Aorta (tissue), 5 donors: ENCODE results near the gene MVB12B. TPM values are rescaled to one million over a fixed set of nuclear protein-coding genes. Genes with fewer than 3 reads are reported as not detected.
"Not testable (repeated sequence)": the region's sequence is repeated elsewhere in the genome, so short reads cannot be mapped to it uniquely, and the experiment has no call there.

Source experiments
- ATAC-seq: fragments of 200-7000 bp; cut with Tn5 transposase; one replicate; pipeline ENCODE4 v1.9.1; 2022; ENCODE audit warnings: moderate library complexity; ENCODE audit not compliant: low FRiP score
- DNase-seq, 2 donors: peaks; one replicate each; pipeline ENCODE4 v3.0.0-alpha.2; 2020
- H3K27ac ChIP-seq, 2 donors: one replicate each; pipeline ENCODE4 v1.5.1; 2013; ENCODE audit warnings: low read length in 2 of 2, mild to moderate bottlenecking in 2 of 2, moderate library complexity in 2 of 2, control low read depth in 1 of 2, inconsistent platforms in 1 of 2, low read depth in 1 of 2
- H3K27me3 ChIP-seq, 2 donors: one replicate each; pipeline ENCODE4 v1.6.1; 2013; ENCODE audit warnings: control low read depth in 1 of 2, low read length in 1 of 2, mild to moderate bottlenecking in 1 of 2, moderate library complexity in 1 of 2; ENCODE audit not compliant: insufficient read depth in 2 of 2, control insufficient read depth in 1 of 2
- H3K36me3 ChIP-seq, 2 donors: one replicate each; pipeline ENCODE4 v1.6.1; 2013; ENCODE audit warnings: control low read depth in 1 of 2, low read length in 1 of 2, mild to moderate bottlenecking in 1 of 2; ENCODE audit not compliant: insufficient read depth in 2 of 2, control insufficient read depth in 1 of 2
- H3K4me1 ChIP-seq, 2 donors: one replicate each; pipeline ENCODE4 v1.6.1; 2013; ENCODE audit warnings: low read length in 2 of 2, control low read depth in 1 of 2, mild to moderate bottlenecking in 1 of 2, moderate library complexity in 1 of 2; ENCODE audit not compliant: insufficient read depth in 2 of 2, control insufficient read depth in 1 of 2
- H3K4me3 ChIP-seq, 2 donors: one replicate each; pipeline ENCODE4 v1.5.1; 2013; ENCODE audit warnings: low read length in 2 of 2, control low read depth in 1 of 2, mild to moderate bottlenecking in 1 of 2
- H3K9me3 ChIP-seq: one replicate; pipeline ENCODE4 v1.6.1; 2013; ENCODE audit warnings: mild to moderate bottlenecking, low read length; ENCODE audit not compliant: control insufficient read depth
- WGBS, 2 donors: extraction: QIAGEN DNeasy Blood & Tissue Kit; methylation state at CpG; one replicate each; pipeline ENCODE4 v1.1.7; 2013; 5-methylcytosine and 5-hydroxymethylcytosine counted together
- intact Hi-C, 2 donors: fragments of 100-400 bp; cut with DNase I; formaldehyde crosslinking; loops; one replicate each; pipeline versions ENCODE4 v1.14.2 to v1.15.0; 2022
- polyA plus RNA-seq, 2 donors: library from polyadenylated mRNA; stranded (reverse); fragments of 200-250 nt; gene quantifications; one replicate each; pipeline ENCODE4 v1.2.3, GENCODE V29; 2013
- total RNA-seq, 2 donors: library from RNA; stranded (reverse); fragmentation: NEBNext Ultra II Directional; extraction: Animal tissue kit (Norgen Biotek cat#: 25700); gene quantifications; one replicate each; pipeline ENCODE4 v1.2.1, GENCODE V29; 2021
- donor health status: healthy with polysubstance abuse.
- donor health status: Bipolar disorder and iron deficiency.
- donor health status: DM: no; HTN: no; CAD: no.
- donor health status: DM: no; HTN: no; CAD: no.
- donor health status: DM: yes; HTN: yes; CAD: no.

MVB12B gene
- total and polyA plus RNA-seq, 4 donors: 2.0 to 25.5 (median 9.5) TPM

DNA sequence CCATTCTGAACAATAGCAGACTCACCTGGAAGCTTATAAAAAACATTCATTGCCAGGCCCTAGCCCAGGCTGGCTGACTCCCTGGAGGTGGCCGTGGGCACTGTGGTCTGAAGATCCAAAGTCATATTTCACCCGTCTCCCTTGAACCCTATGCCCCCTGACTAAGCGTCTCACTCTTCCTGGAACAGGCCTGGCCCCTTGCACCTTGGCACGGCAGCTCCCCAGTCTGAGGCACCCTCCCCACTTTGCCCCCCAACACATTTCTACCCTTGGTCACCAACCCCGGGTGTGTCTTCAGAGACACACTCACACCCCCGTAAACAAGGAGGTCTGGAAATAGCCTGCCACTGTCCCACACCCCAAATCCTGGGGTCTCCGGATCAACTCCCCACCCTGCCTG, 218.5 kb downstream of the MVB12B start:
- Histone ChIP-seq H3K9me3 (no peaks in the 10 kb centered on the region), H3K4me3 (no peak overlapping the region), H3K36me3 (no peaks in the 10 kb centered on the region), H3K27ac (no peak overlapping the region), H3K4me1 (no peaks in the 10 kb centered on the region), H3K27me3 (no peaks in the 10 kb centered on the region)
- WGBS, 2 donors: 77 to 84% methylated on average over 7 of the region's 7 CpGs
- DNase-seq (no peak), ATAC-seq (no peak)
- intact Hi-C loops: no loop called here

DNA sequence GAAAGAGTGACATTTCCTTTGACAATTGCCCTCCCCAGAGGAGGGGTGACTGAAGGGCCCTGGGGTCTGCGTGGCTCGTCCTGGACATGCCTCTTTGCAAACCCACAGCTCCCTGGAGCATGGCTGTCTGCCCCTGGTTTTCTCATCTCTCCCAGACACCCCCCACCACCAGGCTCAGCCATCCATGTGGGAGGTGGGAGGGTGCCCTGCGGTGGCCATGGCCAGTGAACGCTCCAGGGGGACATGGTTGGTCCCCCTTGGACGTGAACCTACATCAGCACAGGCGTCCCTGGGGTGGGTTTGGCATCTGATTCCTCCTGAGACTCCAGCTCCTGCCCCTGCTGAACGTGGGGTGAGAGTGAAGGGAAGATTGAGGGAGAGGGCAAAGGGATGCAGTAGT, 219.4 kb downstream of the MVB12B start:
- H3K27ac ChIP-seq: no peak overlapping the region
- H3K4me3 ChIP-seq: no peak overlapping the region
- ATAC-seq (no peak), DNase-seq (peak in 1 of 2 donors; percentile 63)
- H3K36me3 ChIP-seq: no peaks in the 10 kb centered on the region
- H3K27me3 ChIP-seq: no peaks in the 10 kb centered on the region
- 72 to 78% methylated on average over 7 of the region's 7 CpGs for WGBS, 2 donors
- intact Hi-C loops: no loop called here
- H3K4me1 ChIP-seq: no peaks in the 10 kb centered on the region
- no peaks in the 10 kb centered on the region for H3K9me3 ChIP-seq

DNA sequence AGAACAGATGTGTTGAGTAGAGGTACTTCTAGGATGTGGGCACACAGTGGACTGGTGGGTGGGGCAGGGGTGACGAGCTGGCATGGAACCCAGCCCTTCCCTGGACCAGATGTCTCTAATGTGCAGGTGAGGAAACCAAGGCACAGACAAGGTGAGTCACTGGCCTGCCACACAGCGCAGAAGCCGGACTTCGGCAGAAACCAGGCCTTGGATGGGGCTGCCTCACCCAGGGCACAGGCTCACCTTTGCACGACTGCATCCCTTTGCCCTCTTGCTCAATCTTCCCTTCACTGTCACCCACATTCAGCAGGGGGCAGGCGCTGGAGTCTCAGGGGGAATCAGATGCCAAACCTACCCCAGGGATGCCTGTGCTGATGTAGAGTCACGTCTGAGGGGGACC, 221.7 kb downstream of the MVB12B start:
- Histone ChIP-seq H3K36me3 (no peaks in the 10 kb centered on the region), H3K27ac (no peak overlapping the region), H3K4me3 (no peak overlapping the region), H3K27me3 (no peaks in the 10 kb centered on the region), H3K4me1 (no peaks in the 10 kb centered on the region), H3K9me3 (no peaks in the 10 kb centered on the region)
- intact Hi-C loops: no loop called here
- 81 to 86% methylated on average over 7 of the region's 7 CpGs for WGBS, 2 donors
- ATAC-seq (no peak), DNase-seq (peak in 1 of 2 donors; percentile 58)

DNA sequence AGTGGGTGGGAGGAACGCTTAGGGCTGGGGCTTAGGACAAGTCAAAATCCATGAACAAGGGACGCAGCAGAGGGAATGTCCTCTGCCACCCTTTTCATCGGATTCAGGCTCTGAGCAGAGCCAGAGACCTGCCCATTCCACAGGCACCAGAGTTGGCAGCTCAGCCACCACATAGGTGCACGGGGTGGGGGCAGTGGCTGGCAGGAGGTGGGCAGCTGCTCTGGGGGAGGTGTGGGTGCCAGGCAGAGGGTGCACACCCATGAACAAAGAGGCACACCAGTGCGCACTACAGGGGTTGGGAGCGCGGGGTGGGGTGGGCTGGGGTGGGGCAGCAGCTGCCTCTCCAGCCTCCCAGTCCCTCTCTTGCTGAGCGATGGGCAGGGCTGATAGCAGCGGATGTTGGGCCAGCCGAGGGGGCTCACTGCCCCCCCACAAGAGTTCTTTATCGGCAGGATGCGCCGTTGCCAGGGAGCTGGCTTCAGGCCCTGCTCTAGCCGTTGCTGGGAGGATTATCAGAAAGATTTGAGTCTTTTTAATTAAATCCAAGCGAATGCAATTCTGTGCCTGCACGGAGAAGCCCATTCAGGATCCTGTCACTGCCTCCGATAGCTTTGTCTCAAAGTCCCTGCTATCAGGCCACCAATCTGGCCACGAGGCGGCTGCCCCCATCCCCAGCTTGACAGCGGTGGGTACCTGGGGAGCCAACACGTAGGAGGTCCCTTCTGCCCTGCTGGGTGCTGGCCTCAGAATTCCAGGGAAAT, 222.8 kb downstream of the MVB12B start:
- no peaks in the 10 kb centered on the region for H3K36me3 ChIP-seq
- H3K4me1 ChIP-seq: no peaks in the 10 kb centered on the region
- H3K9me3 ChIP-seq: no peaks in the 10 kb centered on the region
- intact Hi-C loops: no loop called here
- ATAC-seq (no peak), DNase-seq (peak in 1 of 2 donors; percentile 66)
- no peak overlapping the region for H3K4me3 ChIP-seq
- WGBS, 2 donors: 82 to 87% methylated on average over 21 of the region's 21 CpGs
- no peaks in the 10 kb centered on the region for H3K27me3 ChIP-seq
- no peak overlapping the region for H3K27ac ChIP-seq

DNA sequence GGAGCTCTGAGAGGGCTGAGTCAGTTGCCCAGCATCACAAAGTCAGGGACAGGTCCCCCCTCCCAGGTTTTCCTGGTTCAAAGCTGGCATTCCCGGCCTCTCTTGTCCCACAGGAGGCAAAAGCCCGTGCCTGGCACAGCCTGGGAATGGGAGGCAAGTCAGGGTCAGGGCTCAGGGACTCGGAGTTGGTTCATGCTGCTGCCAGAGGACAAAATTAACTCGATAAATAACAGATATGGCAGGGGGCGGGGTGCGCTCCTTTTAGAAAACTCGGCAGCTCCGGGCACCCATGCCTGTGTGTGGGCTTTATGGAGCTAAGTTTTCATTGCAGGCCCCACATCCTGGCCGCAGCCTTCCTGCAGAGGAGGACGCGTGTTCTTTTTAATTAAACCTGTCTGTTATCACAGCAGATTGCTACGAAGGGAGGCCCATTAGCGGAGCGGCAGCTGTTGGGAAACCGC, 224.3 kb downstream of the MVB12B start:
- Histone ChIP-seq H3K27me3 (no peaks in the 10 kb centered on the region), H3K9me3 (no peaks in the 10 kb centered on the region), H3K27ac (no peak overlapping the region), H3K4me3 (no peak overlapping the region), H3K36me3 (no peaks in the 10 kb centered on the region), H3K4me1 (no peaks in the 10 kb centered on the region)
- DNase-seq: no peak
- no peak for ATAC-seq
- intact Hi-C loops: no loop called here
- WGBS, 2 donors: 29 to 30% methylated on average over 15 of the region's 15 CpGs

DNA sequence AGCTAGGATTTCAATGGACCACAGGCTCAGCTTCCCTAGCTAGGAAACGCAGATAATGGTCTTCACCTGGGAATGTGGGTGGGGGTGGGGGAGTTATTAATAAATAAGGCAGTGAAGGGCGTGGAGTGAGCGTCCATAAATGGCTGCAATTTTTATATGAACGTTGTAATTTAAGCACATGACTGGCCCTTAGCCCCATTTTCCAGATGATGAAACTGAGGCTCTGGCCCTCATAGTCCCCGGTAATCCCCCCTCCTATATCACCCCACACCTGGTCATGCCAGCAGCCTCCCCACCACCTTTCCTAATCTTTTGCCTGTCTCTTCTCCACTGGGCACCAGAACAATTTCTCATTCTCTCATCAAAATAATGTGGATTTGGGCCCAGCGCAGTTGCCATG, 225.2 kb downstream of the MVB12B start:
- DNase-seq (no peak), ATAC-seq (no peak)
- no peaks in the 10 kb centered on the region for H3K9me3 ChIP-seq
- intact Hi-C loops: no loop called here
- H3K27me3 ChIP-seq: no peaks in the 10 kb centered on the region
- whole genome bisulfite sequencing, 2 donors: 90 to 96% methylated on average over 6 of the region's 6 CpGs
- H3K4me3 ChIP-seq: no peak overlapping the region
- no peaks in the 10 kb centered on the region for H3K36me3 ChIP-seq
- no peaks in the 10 kb centered on the region for H3K4me1 ChIP-seq
- H3K27ac ChIP-seq: no peak overlapping the region

DNA sequence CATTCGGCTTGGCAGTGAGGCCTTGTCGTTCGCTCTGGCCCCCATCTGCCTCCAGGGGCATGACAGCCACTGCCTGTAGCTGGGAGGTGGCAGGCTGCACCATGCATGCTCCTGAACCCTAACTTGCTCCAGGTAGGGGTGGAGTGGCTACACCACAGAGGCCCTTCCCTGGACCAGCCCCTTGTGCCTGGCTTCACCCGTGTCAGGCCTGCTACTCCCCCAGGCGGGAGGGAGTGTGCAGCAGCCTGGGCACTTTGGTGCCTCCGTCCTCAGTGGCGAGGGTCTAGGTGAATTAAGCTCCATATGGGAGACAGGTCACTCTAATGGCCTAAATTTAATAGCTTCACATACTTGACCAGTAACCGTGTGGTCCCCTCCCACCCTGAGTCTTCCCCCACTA, 227.7 kb downstream of the MVB12B start:
- Histone ChIP-seq H3K36me3 (no peaks in the 10 kb centered on the region), H3K9me3 (no peaks in the 10 kb centered on the region), H3K4me3 (no peak overlapping the region), H3K27me3 (no peaks in the 10 kb centered on the region), H3K27ac (no peak overlapping the region), H3K4me1 (no peaks in the 10 kb centered on the region)
- intact Hi-C loops: no loop called here
- 94 to 95% methylated on average over 8 of the region's 8 CpGs for WGBS, 2 donors
- no peak for DNase-seq
- no peak for ATAC-seq

DNA sequence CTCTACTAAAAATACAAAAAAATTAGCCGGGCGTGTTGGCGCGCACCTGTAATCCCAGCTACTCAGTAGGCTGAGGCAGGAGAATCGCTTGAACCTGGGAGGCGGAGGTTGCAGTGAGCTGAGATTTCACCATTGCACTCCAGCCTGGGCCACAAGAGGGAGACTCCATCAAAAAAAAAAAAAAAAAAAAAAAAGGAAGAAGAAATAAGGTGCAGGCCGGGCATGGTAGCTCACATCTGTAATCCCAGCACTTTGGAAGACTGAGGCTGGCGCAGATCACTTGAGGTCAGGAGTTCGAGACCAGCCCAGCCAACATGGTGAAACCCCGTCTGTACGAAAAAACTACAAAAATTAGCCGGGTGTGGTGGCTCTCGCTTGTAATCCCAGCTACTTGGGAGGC, 228.8 kb downstream of the MVB12B start:
- H3K27me3 ChIP-seq, H3K9me3 ChIP-seq, H3K4me3 ChIP-seq, intact Hi-C loops, DNase-seq, H3K27ac ChIP-seq, ATAC-seq, H3K36me3 ChIP-seq, H3K4me1 ChIP-seq: not testable (repeated sequence)
- WGBS, 2 donors: 89% methylated on average over 12 to 13 of the region's 13 CpGs
